Left ventricle myocardium inferior (tissue), 1 donor: ENCODE measurements around the gene DOCK10. TPM values are rescaled to one million over a fixed set of nuclear protein-coding genes. Genes with fewer than 3 reads are reported as not detected.
"Not testable (repeated sequence)": the region's sequence is repeated elsewhere in the genome, so short reads cannot be mapped to it uniquely, and the experiment has no call there.

ENCODE experiments used
- DNase-seq: peaks from one replicate; pipeline ENCODE4 v3.0.0-alpha.2; 2020
- H3K27ac ChIP-seq: fragments of 200-600 bp; replicated peaks from 2 replicates; pipeline ENCODE4 v1.8.0; 2021
- H3K27me3 ChIP-seq: fragments of 200-600 bp; 2 replicates; pipeline ENCODE4 v1.8.0; 2021; ENCODE audit warnings: low read depth
- H3K36me3 ChIP-seq: fragments of 200-600 bp; 2 replicates; pipeline ENCODE4 v1.8.0; 2021
- H3K4me1 ChIP-seq: fragments of 200-600 bp; 2 replicates; pipeline ENCODE4 v1.8.0; 2021
- H3K4me3 ChIP-seq: fragments of 200-600 bp; 2 replicates; pipeline ENCODE4 v1.8.0; 2021; ENCODE audit warnings: mild to moderate bottlenecking, moderate library complexity
- H3K9me3 ChIP-seq: fragments of 200-600 bp; replicated peaks from 2 replicates; pipeline ENCODE4 v1.8.0; 2021
- CTCF ChIP-seq: fragments of 200-600 bp; IDR thresholded peaks from 2 replicates; pipeline ENCODE4 v1.8.0; 2021; ENCODE audit warnings: antibody characterized with exemption, mild to moderate bottlenecking, borderline replicate concordance
- intact Hi-C: fragments of 100-400 bp; cut with micrococcal nuclease; formaldehyde crosslinking; loops from one replicate; pipeline ENCODE4 v1.11.0; 2022
- total RNA-seq: library from RNA; stranded (reverse); fragmentation: NEBNext Ultra II Directional; extraction: Animal tissue kit (Norgen Biotek cat#: 25700); gene quantifications from one replicate; pipeline ENCODE4 v1.2.1, GENCODE V29; 2021
- donor health status: DM: no; HTN: yes; CAD: no; lungs with severe emphysema.

The DOCK10 gene
- total RNA-seq, 1 donor from 2014 or later = 1.6 TPM

GRCh38 chr2:224947566-224947965 lies 94.7 kb downstream of the DOCK10 start:
- no peak overlapping the region for H3K27ac ChIP-seq
- no peaks in the 10 kb centered on the region for H3K36me3 ChIP-seq
- intact Hi-C loops = no loop called here

GRCh38 chr2:224946895-224947294 lies 95.4 kb downstream of the DOCK10 start:
- Histone ChIP-seq H3K4me1 (no peaks in the 10 kb centered on the region), H3K36me3 (no peaks in the 10 kb centered on the region), H3K4me3 (no peak overlapping the region), H3K27ac (no peak overlapping the region), H3K27me3 (no peaks in the 10 kb centered on the region), H3K9me3 (no peaks in the 10 kb centered on the region)
- no peak for DNase-seq
- intact Hi-C loops = no loop called here
- TF ChIP-seq CTCF = no peak

More at GRCh38 chr2:224947566-224947965, 94.7 kb downstream of the DOCK10 start:
- H3K27me3 ChIP-seq = no peaks in the 10 kb centered on the region
- H3K9me3 ChIP-seq = no peaks in the 10 kb centered on the region
- no peaks in the 10 kb centered on the region for H3K4me1 ChIP-seq
- TF ChIP-seq CTCF = no peak
- H3K4me3 ChIP-seq = no peak overlapping the region
- no peak for DNase-seq

- Histone ChIP-seq H3K27ac (no peak overlapping the region), H3K4me1 (no peaks in the 10 kb centered on the region), H3K36me3 (no peaks in the 10 kb centered on the region), H3K9me3 (no peaks in the 10 kb centered on the region), H3K27me3 (no peaks in the 10 kb centered on the region), H3K4me3 (no peak overlapping the region)
- TF ChIP-seq CTCF = no peak
- intact Hi-C loops = no loop called here
- DNase-seq = no peak
These were observed 97.3 kb downstream of the DOCK10 start for GRCh38 chr2:224944707-224945547.

- H3K36me3 ChIP-seq, H3K4me3 ChIP-seq, H3K27ac ChIP-seq, DNase-seq, H3K9me3 ChIP-seq, H3K27me3 ChIP-seq, intact Hi-C loops, H3K4me1 ChIP-seq: not testable (repeated sequence)
These were observed 98.6 kb downstream of the DOCK10 start for GRCh38 chr2:224943601-224944041.

- Histone ChIP-seq H3K27ac (no peak overlapping the region), H3K36me3 (no peaks in the 10 kb centered on the region), H3K9me3 (no peaks in the 10 kb centered on the region), H3K4me1 (no peaks in the 10 kb centered on the region), H3K27me3 (no peaks in the 10 kb centered on the region), H3K4me3 (no peak overlapping the region)
- intact Hi-C loops = no loop called here
- TF ChIP-seq CTCF = no peak
- no peak for DNase-seq
These were observed 100.3 kb downstream of the DOCK10 start for GRCh38 chr2:224941960-224942359.

- intact Hi-C loops = no loop called here
- H3K4me3 ChIP-seq = no peak overlapping the region
- no peak for TF ChIP-seq CTCF
- H3K4me1 ChIP-seq = no peaks in the 10 kb centered on the region
- no peak overlapping the region for H3K27ac ChIP-seq
- H3K36me3 ChIP-seq = no peaks in the 10 kb centered on the region
- no peak for DNase-seq
- no peaks in the 10 kb centered on the region for H3K27me3 ChIP-seq
- H3K9me3 ChIP-seq = no peaks in the 10 kb centered on the region
These were observed 101.7 kb downstream of the DOCK10 start for GRCh38 chr2:224940618-224941017.
